Stimulated activated CD4-positive, alpha-beta T cell treated with anti-CD3 and anti-CD28 coated beads, Interleukin-12 subunit alpha, Interleukin-12 subunit beta, amount 100 ng/mL, for 4 hours (primary cell): ENCODE data around the gene ATP5PF.
A peak's percentile ranks its signal among the peaks of the same experiment; 100 is the strongest.
"Not testable (repeated sequence)": the region's sequence is repeated elsewhere in the genome, so short reads cannot be mapped to it uniquely, and the experiment has no call there.

Experiments used
- DNase-seq: peaks from one replicate; pipeline ENCODE4 v3.0.0-alpha.2; 2020

The ATP5PF gene

GRCh38 chr21:25721987-25722386, 12.7 kb downstream of the ATP5PF start:
- no peak for DNase-seq

- no peak for DNase-seq
Measured at GRCh38 chr21:25717491-25718147, 17.1 kb downstream of the ATP5PF start.

DNA sequence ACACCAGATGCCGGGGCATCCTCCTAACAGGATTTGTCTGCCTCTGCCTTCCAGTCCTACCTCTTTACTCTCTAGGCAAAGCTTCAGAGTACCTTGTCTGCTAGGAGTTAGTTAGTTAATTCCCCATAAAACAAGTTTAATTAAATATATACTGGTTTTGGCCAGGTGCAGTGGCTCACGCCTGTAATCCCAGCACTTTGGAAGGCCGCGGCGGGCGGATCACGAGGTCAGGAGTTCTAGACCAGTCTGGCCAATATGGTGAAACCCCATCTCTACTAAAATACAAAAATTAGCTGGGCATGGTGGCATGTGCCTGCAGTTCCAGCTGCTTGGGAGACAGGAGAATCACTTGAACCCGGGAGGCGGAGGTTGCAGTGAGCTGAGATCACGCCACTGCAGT, 20.6 kb downstream of the ATP5PF start:
- not testable (repeated sequence) for DNase-seq

DNA sequence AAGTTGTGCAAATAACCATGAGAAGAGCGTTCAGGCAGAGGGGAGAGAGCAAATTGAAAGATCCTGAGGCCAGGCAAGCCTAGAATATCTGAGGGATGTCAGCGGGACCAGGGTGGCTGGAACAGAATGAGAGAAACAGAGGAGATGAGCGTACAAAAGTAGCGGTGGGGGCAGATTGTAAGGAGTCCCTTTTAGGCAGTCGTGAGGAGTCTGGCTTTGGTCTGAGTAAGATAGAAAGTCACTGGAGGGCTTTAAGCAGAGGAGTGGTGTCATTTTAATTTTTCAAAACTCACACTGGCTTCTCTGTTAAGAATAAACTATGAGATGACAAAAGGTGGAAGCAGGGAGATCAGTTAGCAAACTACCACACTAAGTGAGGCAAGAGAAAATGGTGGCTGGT, 24.2 kb downstream of the ATP5PF start:
- DNase-seq = no peak

- DNase-seq = no peak
Measured at GRCh38 chr21:25709684-25710265, 24.9 kb downstream of the ATP5PF start.

- peak; percentile 24 for DNase-seq
Measured at GRCh38 chr21:25708467-25709065, 26.1 kb downstream of the ATP5PF start.

DNA sequence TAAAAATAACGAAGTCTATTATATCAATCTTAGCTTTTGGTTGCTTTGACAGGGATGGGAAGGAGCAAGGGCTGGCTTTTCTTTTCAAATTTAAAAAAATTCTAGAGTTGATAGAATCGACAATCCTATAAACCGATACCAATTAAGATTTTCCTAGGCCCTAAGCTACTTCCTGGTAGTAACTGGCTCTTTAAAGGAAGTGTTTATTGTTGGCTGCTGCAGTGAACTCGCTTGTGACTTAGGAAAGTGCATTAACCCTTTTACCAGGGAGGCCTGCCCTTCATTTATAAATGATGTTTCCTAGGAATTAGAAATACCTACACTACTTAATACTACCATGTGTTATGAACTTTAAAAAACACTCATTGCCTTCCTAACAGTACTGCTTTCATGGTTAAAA, 33.2 kb downstream of the ATP5PF start:
- no peak for DNase-seq

DNA sequence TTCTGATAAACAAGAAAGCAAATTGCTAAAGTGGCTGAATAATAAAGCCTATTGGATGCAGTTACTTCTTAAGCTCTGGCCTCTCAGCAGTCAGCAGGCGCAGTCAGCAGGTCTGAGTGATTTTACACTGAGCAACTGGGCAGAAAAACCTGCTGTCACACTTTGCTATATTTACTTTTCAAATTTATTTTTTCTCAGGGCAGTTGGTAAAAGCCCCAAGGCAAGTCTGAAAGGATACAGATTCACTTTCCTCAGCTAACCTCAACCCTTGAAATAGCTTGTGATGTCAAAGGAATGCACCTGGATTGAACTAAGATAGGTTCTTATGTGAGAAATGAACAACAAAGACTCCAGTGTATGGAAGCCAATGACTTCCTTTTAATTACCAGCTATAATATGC, 34.0 kb downstream of the ATP5PF start:
- no peak for DNase-seq

DNA sequence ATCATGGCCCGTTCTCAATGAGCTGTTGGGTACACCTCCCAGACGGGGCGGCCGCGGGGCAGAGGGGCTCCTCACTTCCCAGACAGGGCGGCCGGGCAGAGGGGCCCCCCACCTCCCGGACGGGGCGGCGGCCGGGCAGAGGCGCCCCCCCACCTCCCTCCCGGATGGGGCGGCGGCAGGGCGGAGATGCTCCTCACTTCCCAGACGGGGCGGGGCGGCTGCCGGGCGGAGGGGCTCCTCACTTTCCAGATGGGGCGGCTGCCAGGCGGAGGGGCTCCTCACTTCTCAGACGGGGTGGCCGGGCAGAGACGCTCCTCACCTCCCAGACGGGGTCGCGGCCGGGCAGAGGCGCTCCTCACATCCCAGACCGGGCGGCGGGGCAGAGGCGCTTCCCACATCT, 39.2 kb downstream of the ATP5PF start:
- not testable (repeated sequence) for DNase-seq

DNA sequence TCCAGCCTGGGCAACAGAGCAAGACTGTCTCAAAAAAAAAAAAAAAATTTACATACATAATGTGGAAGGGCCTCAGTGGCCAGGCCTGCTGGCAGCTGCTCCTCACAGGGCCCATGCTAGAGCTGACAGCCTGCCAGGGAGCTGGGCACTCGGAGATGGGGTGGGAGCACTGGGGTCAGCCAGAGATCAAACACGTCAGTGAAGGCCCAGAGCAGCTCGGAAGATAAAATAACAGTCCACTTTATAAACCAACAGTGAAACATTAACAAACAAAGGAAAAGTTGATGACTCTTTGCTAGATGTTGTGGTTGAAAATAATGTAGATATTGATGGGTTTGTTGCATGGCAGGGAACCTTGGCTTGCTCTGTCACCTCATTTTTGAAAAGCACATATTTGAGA, 42.7 kb downstream of the ATP5PF start:
- DNase-seq = no peak

DNA sequence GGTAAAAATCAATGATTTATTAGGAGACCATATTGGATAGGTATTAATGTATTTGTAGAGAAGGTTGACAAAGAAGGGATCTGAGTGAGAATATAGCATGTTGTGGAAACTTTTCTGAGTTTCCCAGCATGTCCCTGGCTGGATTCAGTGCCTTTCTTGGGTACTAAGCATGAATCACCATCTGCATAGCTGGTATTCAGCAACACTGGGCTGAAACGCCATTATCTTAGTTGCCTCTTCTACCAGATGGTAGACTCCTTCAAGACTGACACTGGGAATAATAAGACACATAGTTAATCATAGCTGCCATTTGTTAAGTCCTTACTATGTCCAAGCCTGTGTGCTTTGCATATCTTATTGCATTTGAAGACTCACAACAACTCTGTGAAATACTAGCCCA, 45.5 kb downstream of the ATP5PF start:
- DNase-seq = no peak

GRCh38 chr21:25688275-25689155, 46.2 kb downstream of the ATP5PF start:
- DNase-seq = no peak

GRCh38 chr21:25687787-25688186, 46.9 kb downstream of the ATP5PF start:
- DNase-seq = no peak

- no peak for DNase-seq
Measured at GRCh38 chr21:25682382-25682781, 52.3 kb downstream of the ATP5PF start.

GRCh38 chr21:25676451-25676850, 58.3 kb downstream of the ATP5PF start:
- no peak for DNase-seq
